Measurements from ENCODE around the gene MLXIPL. TPM values are rescaled to one million over a fixed set of nuclear protein-coding genes. Genes with fewer than 3 reads are reported as not detected.

MLXIPL gene
- total and polyA plus RNA-seq, 2 donors (not counting 3 experiments of a cell fraction or from before 2014, with no cell fraction given), result not detected

GRCh38 chr7:73646785-73647724 lies 22.7 kb upstream of the MLXIPL start:
- no peak for FAIRE-seq
- DNase-seq (ENCODE audit: low read depth, low spot score), result no peak
- Histone ChIP-seq H3K36me3 (ENCODE audit: control insufficient read depth in 2 of 2, extremely low read depth in 1 of 2, insufficient read depth in 2 of 2, low read length in 2 of 2) (no peaks in the 10 kb centered on the region), H3K9me1 (replicated peaks; ENCODE audit: control insufficient read depth, extremely low read depth, insufficient read depth, low read length) (no peaks in the 10 kb centered on the region), H3K4me1 (ENCODE audit: control insufficient read depth, extremely low read depth, insufficient read depth, low read length) (peaks cover 4% of the 10 kb centered on the region), H3K4me2 (ENCODE audit: insufficient read depth, low read length) (no peak overlapping the region), H4K20me1 (replicated peaks; ENCODE audit: control insufficient read depth, extremely low read depth, insufficient read depth, low read length) (no peaks in the 10 kb centered on the region), H3K4me3 (replicated peaks in 1 of 3; ENCODE audit: insufficient read depth in 1 of 3, low read depth in 1 of 3, low read length in 3 of 3) (no peak overlapping the region), H3K27ac (ENCODE audit: insufficient read depth, low read depth, low read length) (no peak overlapping the region), H3K9me3 (replicated peaks; ENCODE audit: control insufficient read depth, insufficient read depth, low read length) (no peaks in the 10 kb centered on the region), H2AFZ (ENCODE audit: low read depth, low read length) (no peak overlapping the region), H3K9ac (replicated peaks; ENCODE audit: extremely low read depth, insufficient read depth, low read length) (no peak overlapping the region), H3K79me2 (ENCODE audit: control insufficient read depth, insufficient read depth, low read length) (no peaks in the 10 kb centered on the region), H3K27me3 (ENCODE audit: control insufficient read depth in 2 of 2, insufficient read depth in 2 of 2, low read length in 2 of 2) (peaks cover 38 to 48% of the 10 kb centered on the region in 2 experiments)
- dilution Hi-C loops (cut with MboI; ENCODE audit: extremely low pct_ligation_motif_present, low sequenced_read_pairs) (no loop called here), intact Hi-C loops (cut with micrococcal nuclease) (no loop called here)
- ChIA-PET POLR2A (no interaction called here), CTCF (interaction anchor here (1.3 to 2.4 kb wide), 3 partner anchors 18 to 78 kb away, joined by 3 to 5 read pairs (median 4); no protein-coding TSS in a partner anchor)
- TF ChIP-seq POLR2A (IDR thresholded peaks at IDR 0.05; ENCODE audit: low read depth, low read length), result no peak
- TF ChIP-seq CTCF (IDR thresholded peaks at IDR 0.05; ENCODE audit: extremely low read depth in 1 of 2, insufficient read depth in 1 of 2, low read depth in 1 of 2, low read length in 2 of 2), result no peak
- no peak for TF ChIP-seq JUN (IDR thresholded peaks at IDR 0.05; ENCODE audit: borderline replicate concordance, insufficient read depth, insufficient read length, low read depth)
- no peak for TF ChIP-seq EZH2 (IDR thresholded peaks at IDR 0.05; ENCODE audit: borderline replicate concordance, low read depth, low read length, severe bottlenecking)
- TF ChIP-seq GATA2 (IDR thresholded peaks at IDR 0.05; ENCODE audit: insufficient read depth, insufficient read length, low read depth, low read length), result no peak
- TF ChIP-seq FOS (IDR thresholded peaks at IDR 0.05; ENCODE audit: borderline replicate concordance, insufficient read depth, low read length), result no peak
- no peak for TF ChIP-seq POLR2AphosphoS5 (IDR thresholded peaks at IDR 0.05; ENCODE audit: insufficient read depth, low read depth, low read length)
- no peak for TF ChIP-seq MAX (IDR thresholded peaks at IDR 0.05; ENCODE audit: insufficient read depth, insufficient read length)
- no peak for TF ChIP-seq MYC (IDR thresholded peaks at IDR 0.05; ENCODE audit: low read depth, low read length)
- BruUV-seq (replicated peaks), result no TSS peak

Measured in endothelial cell of umbilical vein (primary cell).